ENCODE data around the gene STARD3. TPM values are rescaled to one million over a fixed set of nuclear protein-coding genes. Genes with fewer than 3 reads are reported as not detected.
A peak's percentile ranks its signal among the peaks of the same experiment; 100 is the strongest.

The STARD3 gene
- total RNA-seq, 4 donors from 2014 or later, result 102 to 212 (median 145) TPM

- Histone ChIP-seq H3K36me3 (no peaks in the 10 kb centered on the region), H3K27ac (peak overlapping the region in 2 of 4 donors; percentile 91 to 97), H3K4me1 (peaks cover 9 to 53% (median 18%) of the 10 kb centered on the region in 4 donors), H3K27me3 (no peaks in the 10 kb centered on the region), H3K9me3 (no peaks in the 10 kb centered on the region), H3K4me3 (no peak overlapping the region)
- no peak for DNase-seq
- TF ChIP-seq CTCF (IDR thresholded peaks at IDR 0.05), result peak; percentile 68 to 86 (median 80)
- no peak for TF ChIP-seq POLR2A (IDR thresholded peaks at IDR 0.05)
Measured at GRCh38 chr17:39634384-39634871, 2.5 kb upstream of the STARD3 start.

- Histone ChIP-seq H3K4me3 (no peak overlapping the region), H3K36me3 (no peaks in the 10 kb centered on the region), H3K4me1 (peaks cover 5 to 66% (median 18%) of the 10 kb centered on the region in 4 donors), H3K27ac (peak overlapping the region in 1 of 4 donors; percentile 95), H3K27me3 (no peaks in the 10 kb centered on the region), H3K9me3 (no peaks in the 10 kb centered on the region)
- TF ChIP-seq CTCF (IDR thresholded peaks at IDR 0.05) (no peak), POLR2A (IDR thresholded peaks at IDR 0.05) (no peak)
- DNase-seq, result no peak
Measured at GRCh38 chr17:39635614-39636176, 1.2 kb upstream of the STARD3 start.

DNA sequence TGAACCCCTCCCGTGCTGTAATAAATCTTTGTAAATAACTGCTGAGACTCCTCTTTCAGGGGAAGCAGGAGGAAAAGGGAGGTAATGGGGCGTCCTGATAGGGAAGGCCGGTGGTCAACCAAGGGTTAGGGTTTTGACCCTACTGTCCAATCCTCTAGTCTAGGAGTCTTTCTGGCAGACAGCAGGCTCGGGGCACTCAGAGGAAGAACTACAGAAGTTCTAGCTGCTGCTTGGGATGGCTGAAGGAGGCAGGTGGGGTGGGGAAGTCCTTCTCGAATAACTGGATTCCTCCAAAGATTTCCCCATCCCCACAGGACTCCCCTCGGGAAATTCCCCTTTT, 387 bp upstream of the STARD3 start:
- DNase-seq, result no peak
- Histone ChIP-seq H3K4me1 (peaks cover 5 to 74% (median 18%) of the 10 kb centered on the region in 4 donors), H3K9me3 (no peaks in the 10 kb centered on the region), H3K27ac (peak overlapping the region; percentile 86 to 95 (median 92)), H3K4me3 (peak overlapping the region; percentile 82 to 89 (median 84)), H3K27me3 (no peaks in the 10 kb centered on the region), H3K36me3 (no peaks in the 10 kb centered on the region)
- no peak for TF ChIP-seq POLR2A (IDR thresholded peaks at IDR 0.05)
- TF ChIP-seq CTCF (IDR thresholded peaks at IDR 0.05), result no peak

DNA sequence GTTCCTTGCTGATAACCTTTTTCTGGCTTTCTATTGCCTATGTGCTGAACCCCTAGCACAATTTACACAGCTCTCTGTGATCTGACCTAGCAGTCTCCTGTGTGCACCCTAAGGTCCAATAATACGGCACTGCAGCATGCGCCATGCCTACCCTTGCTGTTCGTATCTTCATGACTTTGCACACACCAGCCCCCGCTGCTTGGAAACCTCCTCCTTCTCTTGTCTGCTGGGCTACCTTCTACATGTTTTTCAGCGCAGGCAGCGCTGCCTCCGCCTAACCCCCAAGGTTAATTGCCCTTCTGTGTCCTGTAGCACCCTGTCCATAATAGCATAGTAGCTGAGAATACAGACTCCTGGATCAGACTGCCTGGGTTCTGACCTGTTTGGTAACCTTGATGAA, 1.4 kb downstream of the STARD3 start:
- peak overlapping the region in 3 of 4 donors; percentile 82 to 89 (median 85) for H3K4me3 ChIP-seq
- no peaks in the 10 kb centered on the region for H3K27me3 ChIP-seq
- H3K9me3 ChIP-seq, result no peaks in the 10 kb centered on the region
- H3K36me3 ChIP-seq, result no peaks in the 10 kb centered on the region
- H3K27ac ChIP-seq, result peak overlapping the region in 1 of 4 donors; percentile 95
- DNase-seq, result no peak
- TF ChIP-seq CTCF (IDR thresholded peaks at IDR 0.05) (no peak), POLR2A (IDR thresholded peaks at IDR 0.05) (no peak)
- H3K4me1 ChIP-seq, result peaks cover 3 to 76% (median 18%) of the 10 kb centered on the region in 4 donors

GRCh38 chr17:39639043-39639442, 2.1 kb downstream of the STARD3 start:
- no peak overlapping the region for H3K4me3 ChIP-seq
- no peak for TF ChIP-seq CTCF (IDR thresholded peaks at IDR 0.05)
- no peak for TF ChIP-seq POLR2A (IDR thresholded peaks at IDR 0.05)
- H3K9me3 ChIP-seq, result no peaks in the 10 kb centered on the region
- H3K27me3 ChIP-seq, result no peaks in the 10 kb centered on the region
- peaks cover 0 to 72% (median 16%) of the 10 kb centered on the region in 4 donors for H3K4me1 ChIP-seq
- H3K27ac ChIP-seq, result no peak overlapping the region
- H3K36me3 ChIP-seq, result no peaks in the 10 kb centered on the region
- no peak for DNase-seq

Data from Peyer's patch (tissue), 4 donors.